OCI-LY3 (cell line): ENCODE measurements around the gene CPM.

ENCODE experiments used
- EZH2phosphoT487 ChIP-seq: fragments of 200-600 bp; shearing (Covaris generic); IDR thresholded peaks from 2 replicates; pipeline ENCODE4 v1.6.1; 2018; ENCODE audit warnings: antibody characterized with exemption, mixed run types, low read depth
- TF ChIP-seq, protein P1 (sequence below): fragments of 200-600, 300-600 bp; sonication (generic); IDR thresholded peaks from 2 replicates; pipeline ENCODE4 v1.5.1; 2014; ENCODE audit warnings: antibody characterized with exemption, low read length, low read depth

DNA sequence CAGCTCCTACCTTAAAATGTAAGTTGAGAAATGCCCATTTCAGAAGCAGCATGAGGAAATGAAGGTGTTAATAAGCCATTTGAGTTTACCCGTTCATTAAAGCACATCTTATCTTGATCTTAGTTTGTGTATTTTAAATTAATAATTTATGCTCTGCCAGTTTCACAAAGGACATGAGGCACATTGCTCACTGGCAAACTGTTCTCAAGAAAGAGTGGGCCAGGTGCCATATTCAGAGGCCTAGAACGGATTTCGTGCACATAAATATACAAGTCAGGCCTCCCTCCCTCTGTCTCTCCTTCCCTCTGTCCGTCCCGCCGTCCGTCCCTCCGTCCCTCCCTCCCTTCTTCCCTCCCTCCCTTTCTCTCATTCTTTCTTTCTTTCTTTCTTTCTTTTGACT is 29.5 kb downstream of the CPM start:
- TF ChIP-seq, protein P1, sequence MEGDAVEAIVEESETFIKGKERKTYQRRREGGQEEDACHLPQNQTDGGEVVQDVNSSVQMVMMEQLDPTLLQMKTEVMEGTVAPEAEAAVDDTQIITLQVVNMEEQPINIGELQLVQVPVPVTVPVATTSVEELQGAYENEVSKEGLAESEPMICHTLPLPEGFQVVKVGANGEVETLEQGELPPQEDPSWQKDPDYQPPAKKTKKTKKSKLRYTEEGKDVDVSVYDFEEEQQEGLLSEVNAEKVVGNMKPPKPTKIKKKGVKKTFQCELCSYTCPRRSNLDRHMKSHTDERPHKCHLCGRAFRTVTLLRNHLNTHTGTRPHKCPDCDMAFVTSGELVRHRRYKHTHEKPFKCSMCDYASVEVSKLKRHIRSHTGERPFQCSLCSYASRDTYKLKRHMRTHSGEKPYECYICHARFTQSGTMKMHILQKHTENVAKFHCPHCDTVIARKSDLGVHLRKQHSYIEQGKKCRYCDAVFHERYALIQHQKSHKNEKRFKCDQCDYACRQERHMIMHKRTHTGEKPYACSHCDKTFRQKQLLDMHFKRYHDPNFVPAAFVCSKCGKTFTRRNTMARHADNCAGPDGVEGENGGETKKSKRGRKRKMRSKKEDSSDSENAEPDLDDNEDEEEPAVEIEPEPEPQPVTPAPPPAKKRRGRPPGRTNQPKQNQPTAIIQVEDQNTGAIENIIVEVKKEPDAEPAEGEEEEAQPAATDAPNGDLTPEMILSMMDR, result no peak
- TF ChIP-seq EZH2phosphoT487, result no peak
